A204.1 (cell line): ENCODE measurements around the gene TOM1L2.

Experiments used
- FAIRE-seq: peaks from 2 replicates; lab custom pipeline; 2012; peaks lifted over from hg19 to GRCh38; lab: Jason Lieb, UNC

The TOM1L2 gene

DNA sequence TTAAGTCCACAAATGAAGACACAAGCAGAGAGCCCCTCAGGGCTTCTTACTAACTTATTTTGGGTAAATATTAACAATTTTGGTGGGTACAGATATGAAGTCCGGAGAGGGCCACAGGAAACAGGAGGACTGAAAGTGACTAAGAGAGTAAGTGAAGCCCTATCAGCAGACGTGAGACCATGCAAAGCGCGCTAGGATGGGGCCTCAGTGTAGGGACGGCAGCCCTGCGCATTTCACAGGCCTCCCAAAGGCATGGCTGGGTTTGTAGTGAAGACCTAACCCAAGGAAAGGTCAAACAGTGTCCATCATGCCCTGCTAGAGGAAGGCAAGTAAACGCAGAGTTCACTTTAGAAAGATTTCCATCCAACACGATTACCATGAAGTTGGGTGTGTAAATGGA lies 75.5 kb downstream of the TOM1L2 start:
- no peak for FAIRE-seq

DNA sequence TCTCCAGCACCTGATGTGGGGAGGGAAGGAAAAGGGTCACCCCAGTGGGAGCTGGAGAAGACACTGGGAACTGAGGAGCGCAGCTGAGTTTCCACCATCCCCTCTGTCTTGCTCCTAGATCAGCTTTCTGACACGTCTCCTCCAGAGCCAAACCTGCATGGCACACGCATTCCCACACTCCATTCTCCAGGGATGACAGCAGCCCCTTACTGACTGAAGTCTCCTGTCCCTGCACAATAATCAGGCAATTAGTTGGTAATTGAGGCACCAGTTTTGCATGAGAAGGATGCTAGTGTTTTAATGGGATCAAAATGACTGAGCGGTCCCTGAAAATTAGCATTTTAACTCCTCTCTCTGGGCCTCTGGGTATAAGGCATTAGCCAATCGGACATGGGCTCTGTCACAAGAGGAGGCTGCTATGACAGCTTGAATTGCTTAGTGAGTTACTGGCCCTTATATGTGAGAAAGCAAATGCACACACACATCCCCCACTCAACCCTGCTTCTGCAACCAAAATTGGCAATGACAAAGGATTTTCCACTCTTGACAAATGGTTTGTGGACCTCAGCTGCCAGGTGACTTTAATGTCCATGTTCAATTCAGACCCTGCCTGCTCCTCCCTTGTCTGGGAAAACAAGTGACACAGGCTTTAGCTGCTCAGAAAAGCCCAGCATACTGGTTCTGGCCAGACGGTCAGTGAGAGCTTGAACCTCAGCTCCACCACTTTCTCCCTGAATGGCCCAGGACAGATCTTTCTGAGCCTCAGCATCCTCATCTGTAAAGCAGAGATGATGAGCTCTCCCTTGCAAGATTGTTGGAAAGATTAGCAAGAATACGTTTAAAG lies 78.2 kb downstream of the TOM1L2 start:
- FAIRE-seq, result no peak

DNA sequence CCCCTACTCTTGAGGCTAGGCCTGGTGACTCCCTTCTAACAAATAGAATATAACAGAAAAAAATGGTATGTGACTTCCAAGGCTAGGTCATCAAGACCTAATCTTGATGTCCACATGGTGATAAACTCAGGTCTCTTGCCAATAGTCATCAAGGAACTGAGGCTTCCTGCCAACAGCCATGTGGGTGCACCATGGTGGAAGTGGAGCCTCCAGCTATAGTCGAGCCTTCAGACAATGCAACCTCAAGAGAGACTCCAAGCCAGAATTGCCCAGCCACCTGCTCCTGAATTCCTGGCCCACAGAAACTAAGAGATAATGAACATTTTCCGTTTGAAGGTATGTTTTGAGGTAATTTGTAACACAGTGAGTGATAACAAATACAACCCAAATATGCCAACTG lies 79.5 kb downstream of the TOM1L2 start:
- no peak for FAIRE-seq

DNA sequence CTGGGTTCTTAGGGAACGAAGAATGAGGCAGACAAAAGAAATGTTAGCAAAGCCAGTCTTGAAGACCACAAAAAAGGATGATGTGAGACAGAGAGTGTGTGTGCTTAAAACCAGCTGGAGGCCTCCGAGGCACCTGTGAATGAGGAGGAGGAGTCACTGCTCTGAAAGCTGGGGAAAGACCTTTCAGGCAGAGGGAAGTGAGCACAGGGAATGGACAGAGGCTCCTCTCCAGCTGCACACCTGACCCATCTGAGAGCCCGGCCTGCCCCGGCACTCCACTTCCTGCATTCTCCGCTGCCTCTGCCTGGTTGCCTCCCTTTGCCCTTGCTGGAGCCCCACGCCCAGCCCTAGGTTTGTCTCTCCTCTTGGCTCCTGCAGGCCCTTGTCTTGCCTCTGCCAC lies 80.2 kb downstream of the TOM1L2 start:
- no peak for FAIRE-seq

DNA sequence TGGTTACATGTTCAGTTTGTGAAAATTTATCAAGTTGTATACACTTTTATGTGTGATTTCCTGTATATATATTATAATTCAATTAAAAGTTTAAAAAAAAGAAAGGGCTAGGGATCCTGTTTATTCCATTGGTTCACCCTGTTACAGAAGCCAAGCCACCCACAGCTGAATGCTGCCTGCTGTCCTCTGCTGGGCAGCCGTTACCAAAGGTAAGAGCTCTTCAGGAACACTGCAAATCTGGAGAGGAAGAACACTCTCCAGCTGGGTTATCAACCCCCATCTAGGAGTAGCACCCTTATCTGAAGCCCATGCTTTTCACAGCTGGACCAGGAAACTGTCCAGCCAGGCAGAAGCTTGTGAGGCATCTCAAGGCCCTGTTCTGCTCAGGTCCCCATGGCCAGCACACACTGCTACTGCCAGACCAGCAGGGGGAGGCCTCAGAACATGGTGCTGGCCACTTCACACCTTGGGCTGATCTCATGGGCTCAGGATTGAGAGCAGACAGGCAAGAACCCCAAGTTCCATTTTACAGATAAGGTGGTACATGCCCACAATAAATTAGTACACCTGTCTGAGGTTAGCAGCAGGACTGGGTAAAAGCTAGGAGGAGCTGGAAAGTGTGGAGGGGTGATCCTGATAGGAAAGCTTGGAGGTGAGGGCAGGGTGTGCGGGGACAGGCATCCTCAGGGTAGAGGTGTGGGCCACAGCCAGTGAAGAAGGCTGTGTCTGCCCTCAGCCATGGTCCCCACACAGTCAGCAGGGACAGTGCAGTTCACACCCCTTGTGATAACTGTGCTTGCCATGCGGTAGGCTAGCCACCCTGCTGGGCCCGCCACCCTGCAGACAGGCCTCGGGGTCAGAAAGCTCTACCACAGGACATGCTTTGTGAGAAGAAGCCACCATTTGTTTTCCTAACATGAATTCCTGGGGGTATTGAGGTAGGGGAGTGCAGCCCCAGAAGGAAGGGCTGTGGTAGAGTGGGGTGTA lies 81.1 kb downstream of the TOM1L2 start:
- FAIRE-seq, result no peak

DNA sequence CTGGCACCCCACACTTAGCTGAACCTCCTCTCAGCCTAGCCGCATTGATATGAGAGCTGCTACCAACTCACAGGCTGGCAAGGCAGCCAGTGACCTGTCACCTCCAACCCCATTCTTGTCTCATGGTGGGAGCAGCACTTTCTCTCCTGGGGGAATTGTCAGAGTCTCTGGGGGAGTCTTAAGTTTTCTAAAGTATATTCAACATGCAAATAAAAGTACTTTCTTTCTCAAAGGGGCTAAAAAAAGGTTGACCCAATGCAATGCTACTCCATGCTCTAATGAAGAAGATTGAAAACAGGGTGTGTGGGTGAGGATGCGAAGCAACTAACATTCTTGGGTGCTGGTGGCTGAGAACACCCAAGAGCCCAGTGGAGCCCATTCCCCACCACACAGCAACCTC lies 82.3 kb downstream of the TOM1L2 start:
- no peak for FAIRE-seq

DNA sequence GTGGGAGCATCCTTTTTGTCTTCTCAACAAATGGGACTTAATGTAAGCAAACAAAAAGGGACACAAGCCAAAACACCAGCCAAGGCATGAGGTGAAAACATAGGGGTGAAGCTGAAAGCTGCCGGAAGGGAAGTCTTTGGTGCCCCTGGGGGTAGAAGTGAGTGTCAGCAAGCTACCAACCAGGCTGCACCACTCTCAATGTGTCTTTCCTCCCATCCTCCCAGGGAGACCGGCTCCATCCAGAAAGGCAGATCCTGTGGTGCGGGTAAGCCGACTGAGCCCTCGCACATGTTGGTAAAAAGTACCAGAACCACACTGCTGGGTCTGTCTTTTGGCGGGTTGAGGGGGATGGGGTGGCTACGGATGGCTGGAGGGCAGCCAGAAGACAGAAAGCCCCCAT lies 83.4 kb downstream of the TOM1L2 start:
- no peak for FAIRE-seq

DNA sequence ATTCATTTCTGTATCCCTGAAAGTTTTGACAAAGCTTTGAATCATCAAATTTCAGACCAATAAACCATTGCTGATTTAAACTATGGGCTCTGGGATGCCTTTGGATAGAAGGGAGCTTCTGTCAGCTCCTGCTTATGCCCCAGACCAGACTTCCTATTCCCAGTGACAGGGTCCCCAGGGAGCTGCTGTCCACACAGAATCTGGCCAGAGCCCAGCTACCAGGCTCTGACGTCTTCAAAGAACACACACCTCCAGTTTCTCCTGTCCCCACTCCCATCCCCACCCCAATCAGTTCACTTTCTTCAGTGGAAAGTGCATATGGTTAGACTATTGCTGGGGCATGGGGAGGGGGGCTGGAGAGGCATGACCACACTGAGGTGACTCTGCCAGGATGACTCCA lies 83.8 kb downstream of the TOM1L2 start:
- FAIRE-seq, result no peak

DNA sequence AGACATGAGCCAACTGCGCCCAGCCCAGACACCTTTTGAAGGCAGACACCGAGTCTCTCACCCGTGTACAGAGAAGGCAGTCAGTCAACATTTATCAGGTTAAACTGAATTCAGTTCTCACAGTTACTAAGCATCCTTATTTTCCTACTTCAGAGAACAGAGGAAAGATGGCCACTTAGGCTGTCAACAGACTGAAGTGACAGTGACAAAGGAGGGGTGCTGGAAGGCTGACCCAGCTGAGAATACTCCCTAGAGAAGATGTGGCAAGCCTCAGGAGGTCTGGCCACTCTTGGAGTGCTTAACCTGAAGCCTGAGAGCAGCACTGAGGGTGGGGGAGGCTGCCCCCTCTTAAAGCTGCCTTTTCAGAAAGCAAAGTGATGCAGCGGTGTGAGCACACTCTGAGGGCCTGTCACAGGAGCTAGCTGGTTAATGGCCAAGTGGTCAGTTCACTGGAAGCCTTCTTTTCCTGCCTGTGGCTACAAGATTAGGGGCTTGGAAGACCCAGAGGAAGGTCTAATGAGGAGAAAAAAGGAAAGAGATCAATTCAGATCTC lies 84.4 kb downstream of the TOM1L2 start:
- no peak for FAIRE-seq

DNA sequence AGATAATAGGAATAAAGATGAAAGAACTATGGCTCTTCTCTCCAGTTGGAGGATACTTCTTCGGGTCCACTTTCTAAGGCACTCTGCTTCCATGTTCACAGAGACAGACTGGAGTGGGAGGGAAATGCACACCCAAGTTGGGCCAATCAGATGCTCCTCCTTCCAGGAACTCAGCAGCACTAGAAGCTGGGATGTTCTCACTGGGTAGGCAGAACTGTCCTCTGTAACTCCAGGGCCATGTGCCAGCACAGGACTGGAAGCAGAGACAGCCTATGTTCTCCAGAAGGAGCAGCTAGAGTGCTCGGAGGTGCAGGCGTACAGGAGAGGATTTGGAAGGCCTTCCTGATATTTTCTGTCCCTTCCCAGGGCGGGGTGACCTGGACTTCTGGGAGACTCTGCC lies 85.5 kb downstream of the TOM1L2 start:
- FAIRE-seq, result no peak

DNA sequence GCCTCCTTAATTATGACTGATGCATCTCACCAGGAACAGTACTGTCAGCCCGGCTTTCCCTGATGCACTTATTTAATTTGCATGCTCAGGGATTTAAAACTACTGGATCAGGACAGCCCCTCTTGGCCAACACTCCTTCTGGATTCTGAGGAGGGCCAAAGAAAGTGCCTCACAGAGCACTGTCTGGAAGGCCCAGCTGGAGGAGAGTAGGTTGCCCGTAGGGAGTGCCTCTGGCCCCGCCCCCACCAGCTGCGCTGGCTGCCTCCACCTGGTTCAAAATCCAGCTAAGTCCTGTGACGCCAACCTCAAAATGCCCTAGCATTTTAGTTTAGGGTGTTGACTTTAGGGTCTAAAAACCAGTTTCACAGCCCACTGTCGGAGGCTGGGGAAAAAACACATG lies 86.0 kb downstream of the TOM1L2 start:
- FAIRE-seq, result no peak

DNA sequence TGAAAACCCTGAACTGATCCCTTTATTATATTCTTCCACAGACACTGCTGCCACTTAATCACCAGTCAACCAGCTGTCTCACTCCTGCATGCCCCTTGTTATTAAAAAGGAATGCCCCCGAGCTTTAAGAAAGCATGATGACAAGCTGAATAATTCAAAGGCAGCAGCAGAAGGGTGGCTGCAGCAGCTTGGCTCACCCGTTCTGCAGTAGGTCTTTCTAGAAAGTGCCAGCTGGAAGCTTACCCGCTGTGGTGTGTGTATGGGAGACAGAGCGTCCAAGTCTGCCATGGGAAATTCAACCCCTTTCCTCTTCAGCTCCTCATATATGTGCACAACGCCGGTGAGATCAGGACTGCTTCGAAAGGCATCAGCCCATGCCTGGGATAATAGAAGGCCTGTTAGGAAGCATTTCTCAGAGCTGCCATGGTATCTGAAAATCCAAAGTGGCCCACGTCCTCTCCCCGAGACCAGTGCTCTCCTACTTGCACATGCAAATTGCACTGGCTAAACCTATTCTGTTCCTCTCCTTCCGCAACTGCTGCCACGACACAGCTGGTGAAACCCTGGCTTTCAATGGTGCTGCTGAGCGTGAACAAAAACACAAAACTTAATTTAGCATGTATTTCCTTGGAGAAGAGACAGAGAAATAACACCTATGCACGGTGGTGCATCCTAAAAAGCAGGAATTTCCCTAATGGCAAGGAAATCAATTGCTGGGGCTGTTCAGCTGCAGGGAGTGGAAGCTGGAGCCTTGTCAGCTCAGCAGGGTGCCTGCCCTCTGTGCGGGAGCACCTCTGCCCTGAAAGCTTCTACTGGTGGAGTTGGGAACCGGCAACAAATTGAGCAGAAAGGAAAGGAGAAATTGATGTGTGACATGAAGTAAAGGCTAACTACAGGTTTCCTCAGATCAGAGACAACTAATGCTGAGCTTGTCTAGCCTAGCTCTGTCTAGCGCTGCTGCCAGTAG lies 87.5 kb downstream of the TOM1L2 start:
- no peak for FAIRE-seq

DNA sequence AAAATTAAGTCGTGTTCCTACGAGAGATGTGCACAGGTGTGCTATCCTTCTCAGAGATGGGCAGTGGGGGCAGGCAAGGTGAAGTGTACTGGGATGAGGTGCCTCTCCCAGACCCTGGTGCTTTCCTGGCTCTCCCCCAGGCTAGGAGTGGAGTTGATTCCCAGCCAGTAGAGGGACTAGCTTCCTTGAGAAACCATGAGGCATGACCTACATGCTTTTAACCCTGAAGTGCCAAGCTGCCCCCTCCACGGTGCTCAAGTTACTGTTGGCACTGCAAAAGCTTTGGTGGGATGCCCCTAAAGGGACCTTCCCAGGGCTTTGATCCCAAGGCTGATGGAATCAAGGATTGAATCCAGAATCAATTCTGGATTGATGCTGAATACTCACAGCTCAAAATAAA lies 88.4 kb downstream of the TOM1L2 start:
- FAIRE-seq, result no peak

DNA sequence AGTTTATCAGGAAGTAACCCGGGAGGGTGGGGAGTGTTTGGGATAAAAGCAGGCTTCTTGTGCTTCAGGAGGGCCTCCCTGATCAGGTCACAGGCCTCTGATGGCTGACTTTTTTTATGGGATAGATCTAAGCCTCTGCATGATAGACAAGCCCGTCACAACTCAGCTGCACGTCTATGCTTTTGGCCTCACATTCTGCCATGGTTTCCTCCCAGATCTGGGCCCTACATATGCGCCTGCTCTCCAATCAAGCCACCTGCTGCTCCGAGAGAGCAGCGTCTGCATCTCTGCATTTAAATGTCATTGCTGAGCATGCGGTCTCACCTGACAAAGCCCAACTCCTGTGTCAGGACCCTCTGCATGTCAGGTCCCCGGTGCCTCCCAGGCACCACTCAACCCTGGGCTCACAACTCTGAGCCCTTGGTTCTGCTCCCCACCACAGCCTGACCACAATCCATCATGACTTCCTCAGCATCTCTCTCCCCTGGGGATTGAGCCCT lies 90.1 kb downstream of the TOM1L2 start:
- no peak for FAIRE-seq

DNA sequence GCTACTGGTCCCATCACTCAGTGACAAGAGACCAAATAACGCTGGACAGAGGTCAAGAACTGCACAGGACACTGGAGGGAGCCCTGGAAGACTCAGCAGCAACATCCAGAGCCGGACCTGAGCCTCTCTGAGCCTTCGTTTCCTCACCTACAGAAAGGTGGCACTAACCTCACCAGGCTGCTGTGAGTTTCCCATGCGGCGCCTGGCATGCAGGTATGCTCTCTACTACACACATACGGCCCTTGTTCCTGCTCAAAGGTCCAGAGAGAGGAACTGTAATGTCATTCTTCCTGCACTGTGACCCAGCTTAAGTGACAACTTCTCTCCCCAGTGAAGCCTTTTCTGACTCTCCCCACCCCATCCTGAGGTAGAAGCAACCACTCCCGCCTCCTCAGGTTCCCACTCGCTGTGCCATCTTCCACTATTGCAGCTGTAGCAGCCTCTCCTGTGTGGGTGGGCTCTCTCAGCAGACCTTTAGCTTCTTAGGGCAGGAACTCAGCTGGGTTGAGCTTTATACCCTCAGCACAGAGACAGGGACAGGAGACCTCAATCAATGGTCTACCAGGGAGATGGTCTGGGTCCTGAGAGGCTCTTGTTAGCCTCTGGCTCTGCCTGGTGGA lies 91.5 kb downstream of the TOM1L2 start:
- no peak for FAIRE-seq

DNA sequence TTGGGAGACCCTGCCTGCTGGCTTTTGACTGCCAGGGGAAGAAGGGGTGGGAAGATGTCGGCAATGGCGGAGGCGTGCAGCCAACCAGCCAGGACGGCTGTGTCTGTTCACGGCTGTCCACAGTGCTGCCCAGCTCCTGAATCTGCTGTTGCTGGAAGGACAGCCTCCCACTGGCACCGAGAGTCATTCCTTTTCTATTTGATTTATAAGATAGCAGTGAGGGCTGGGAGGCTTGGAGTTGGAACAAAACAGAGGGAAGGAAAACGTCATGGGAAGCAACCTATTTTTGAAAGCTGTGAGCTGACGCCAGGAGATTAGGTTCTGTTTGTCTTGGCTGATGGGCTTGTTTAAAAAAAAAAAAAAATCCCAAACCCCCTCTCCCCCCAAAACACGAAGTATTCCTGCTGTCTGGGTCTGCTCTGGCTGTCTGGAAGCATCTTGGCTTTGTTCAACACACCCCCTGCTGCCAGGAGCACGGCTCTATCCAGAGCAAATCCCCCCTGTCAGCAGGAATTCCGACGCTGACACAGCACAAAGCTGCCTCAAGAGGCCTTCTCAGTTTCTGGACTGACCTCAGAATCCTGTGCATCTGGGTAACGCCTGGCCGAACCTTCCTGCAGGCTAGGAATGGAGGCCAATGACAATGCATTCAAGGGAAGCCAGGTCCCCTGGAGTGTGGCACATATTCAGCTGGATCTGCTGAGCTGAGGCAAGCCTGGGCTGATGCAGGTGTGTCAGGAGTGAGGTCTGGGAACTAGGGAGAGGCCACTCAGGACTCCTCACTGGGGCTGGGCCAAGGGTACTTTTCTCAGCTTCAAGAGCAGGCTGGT lies 94.5 kb downstream of the TOM1L2 start:
- no peak for FAIRE-seq

DNA sequence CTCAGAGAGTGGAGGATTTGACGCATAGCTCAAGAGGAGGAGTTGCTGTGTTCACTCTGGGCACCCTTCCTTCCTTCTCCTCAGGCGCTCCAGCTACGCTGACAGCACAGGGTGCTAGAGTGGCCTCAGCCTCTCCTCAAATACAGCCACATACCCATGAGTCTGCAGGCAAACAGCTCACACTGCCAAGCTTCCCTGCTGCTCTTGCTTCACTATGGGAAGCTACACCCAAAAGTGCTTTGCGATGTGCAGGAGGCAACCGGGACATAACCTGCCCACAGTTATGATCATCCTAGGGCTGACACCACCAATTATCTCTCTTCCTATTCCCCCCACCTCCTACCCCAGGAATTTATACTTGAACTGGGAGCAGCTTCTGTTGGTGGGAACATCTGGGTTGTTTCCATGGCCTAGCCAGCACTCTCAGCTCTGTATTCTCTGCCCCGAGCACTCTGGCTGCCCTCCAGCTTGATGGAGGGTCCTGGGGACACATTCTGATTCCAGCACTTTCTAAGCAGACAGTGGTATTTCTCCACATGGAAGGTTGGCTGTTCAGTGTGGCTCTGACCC lies 95.2 kb downstream of the TOM1L2 start:
- FAIRE-seq, result no peak

DNA sequence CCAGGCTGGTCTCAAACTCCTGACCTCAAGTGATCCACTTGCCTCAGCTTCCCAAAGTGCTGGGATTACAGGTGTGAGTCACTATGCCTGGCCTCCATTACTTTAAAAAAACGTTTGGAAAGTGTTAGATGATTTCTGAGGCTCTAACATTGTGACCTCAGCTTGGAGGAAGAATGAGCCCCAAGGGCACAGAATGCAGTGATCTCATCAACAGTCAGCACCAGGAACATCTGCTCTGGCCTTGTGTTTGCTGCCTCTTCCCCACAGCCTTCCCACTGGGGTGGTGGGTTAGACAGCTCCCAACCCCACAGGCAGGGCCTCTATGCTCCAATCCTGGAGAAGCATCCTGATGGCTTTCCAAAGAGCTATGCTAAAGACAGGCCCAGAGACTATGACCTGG lies 97.7 kb downstream of the TOM1L2 start:
- FAIRE-seq, result no peak

DNA sequence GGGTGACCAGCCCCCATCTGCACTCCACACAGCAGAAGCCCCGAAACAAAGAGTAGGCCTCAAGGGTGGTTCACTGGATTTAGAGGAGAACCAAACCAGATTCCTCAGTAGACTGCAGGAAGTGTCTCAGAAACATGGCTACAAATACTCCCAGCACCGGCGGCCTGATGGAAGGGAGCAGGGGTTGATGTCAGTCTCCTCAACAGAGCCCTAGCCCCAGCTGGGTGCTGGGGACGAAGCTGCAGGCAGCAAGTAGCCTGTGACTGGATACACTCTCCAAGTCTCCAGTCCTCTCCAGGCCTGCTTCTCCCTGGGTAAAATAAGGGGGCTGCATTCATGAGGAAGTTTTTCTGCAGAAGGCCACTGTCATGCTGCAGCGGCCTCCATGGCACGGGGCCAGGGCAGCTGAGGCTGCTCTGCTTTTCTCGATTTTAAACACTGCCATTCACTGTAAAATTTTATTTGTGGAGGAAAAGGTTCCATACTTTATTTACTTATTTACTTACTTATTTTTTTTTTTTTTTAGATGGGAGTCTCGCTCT lies 98.7 kb downstream of the TOM1L2 start:
- FAIRE-seq, result no peak
